HEK293 (cell line): Measurements from ENCODE around the gene CNN2.
A peak's percentile ranks its signal among the peaks of the same experiment; 100 is the strongest.

Experiments used
- BCL11B ChIP-seq: fragments of 450-650 bp; formaldehyde crosslinking; IDR thresholded peaks from 2 replicates; pipeline ENCODE4 v1.5.1; 2016; ENCODE audit warnings: low read depth, missing biosample characterization, missing genetic modification characterization
- ELK4 ChIP-seq: IDR thresholded peaks from 2 replicates; pipeline ENCODE4 v1.6.1; 2011; ENCODE audit warnings: mild to moderate bottlenecking, low read depth, low read length, borderline replicate concordance
- GLI2 ChIP-seq: fragments of 450-650 bp; formaldehyde crosslinking; IDR thresholded peaks from 2 replicates; pipeline ENCODE4; 2017; ENCODE audit warnings: missing biosample characterization, missing genetic modification characterization, low read depth, borderline replicate concordance
- HOXD13 ChIP-seq: sonication (generic); formaldehyde crosslinking; IDR thresholded peaks from 2 replicates; pipeline ENCODE4 v1.8.0; 2022; ENCODE audit warnings: missing genetic modification reagents, borderline replicate concordance
- KLF10 ChIP-seq: fragments of 450-650 bp; IDR thresholded peaks from 2 replicates; pipeline ENCODE4 v1.5.1; 2018; ENCODE audit warnings: missing biosample characterization, mild to moderate bottlenecking, missing genetic modification characterization
- KLF17 ChIP-seq: fragments of 450-650 bp; formaldehyde crosslinking; IDR thresholded peaks from 2 replicates; pipeline ENCODE4 v1.5.1; 2016; ENCODE audit warnings: missing biosample characterization, missing genetic modification characterization
- KLF8 ChIP-seq: fragments of 450-650 bp; formaldehyde crosslinking; IDR thresholded peaks from 2 replicates; pipeline ENCODE4 v1.5.1; 2016; ENCODE audit warnings: missing biosample characterization, missing genetic modification characterization
- KLF9 ChIP-seq: fragments of 450-650 bp; formaldehyde crosslinking; IDR thresholded peaks from 2 replicates; pipeline ENCODE4 v1.5.1; 2016; ENCODE audit warnings: missing biosample characterization, missing genetic modification characterization, low read depth
- PATZ1 ChIP-seq: fragments of 450-650 bp; formaldehyde crosslinking; IDR thresholded peaks from 2 replicates; pipeline ENCODE4 v1.5.1; 2016; ENCODE audit warnings: missing biosample characterization, missing genetic modification characterization
- SP2 ChIP-seq: fragments of 450-650 bp; formaldehyde crosslinking; IDR thresholded peaks from 2 replicates; pipeline ENCODE4 v1.5.1; 2016; ENCODE audit warnings: missing biosample characterization, missing genetic modification characterization
- ZBTB20 ChIP-seq: fragments of 450-650 bp; formaldehyde crosslinking; IDR thresholded peaks from 2 replicates; pipeline ENCODE4 v1.5.1; 2016; ENCODE audit warnings: missing biosample characterization, missing genetic modification characterization
- ZBTB6 ChIP-seq: fragments of 450-650 bp; formaldehyde crosslinking; IDR thresholded peaks from 2 replicates; pipeline ENCODE4 v1.5.1; 2017; ENCODE audit warnings: missing biosample characterization, missing genetic modification characterization
- ZBTB7A ChIP-seq: fragments of 450-650 bp; formaldehyde crosslinking; IDR thresholded peaks from 2 replicates; pipeline ENCODE4 v1.5.1; 2016; ENCODE audit warnings: low read depth, missing biosample characterization, missing genetic modification characterization
- ZEB2 ChIP-seq: fragments of 450-650 bp; formaldehyde crosslinking; IDR thresholded peaks from 2 replicates; pipeline ENCODE4 v1.5.1; 2016; ENCODE audit warnings: missing biosample characterization, missing genetic modification characterization
- ZNF175 ChIP-seq: fragments of 450-650 bp; formaldehyde crosslinking; IDR thresholded peaks from 2 replicates; pipeline ENCODE4 v1.5.1; 2016; ENCODE audit warnings: missing biosample characterization, missing genetic modification characterization
- ZNF18 ChIP-seq: fragments of 450-650 bp; formaldehyde crosslinking; IDR thresholded peaks from 2 replicates; pipeline ENCODE4 v1.5.1; 2016; ENCODE audit warnings: missing biosample characterization, missing genetic modification characterization
- ZNF19 ChIP-seq: fragments of 450-650 bp; formaldehyde crosslinking; IDR thresholded peaks from 2 replicates; pipeline ENCODE4; 2016; ENCODE audit warnings: missing biosample characterization, missing genetic modification characterization, low read depth
- ZNF2 ChIP-seq: fragments of 450-650 bp; formaldehyde crosslinking; IDR thresholded peaks from 2 replicates; pipeline ENCODE4 v1.5.1; 2016; ENCODE audit warnings: missing biosample characterization, missing genetic modification characterization
- ZNF280C ChIP-seq: fragments of 450-650 bp; formaldehyde crosslinking; IDR thresholded peaks from 2 replicates; pipeline ENCODE4 v1.5.1; 2016; ENCODE audit warnings: missing biosample characterization, missing genetic modification characterization
- ZNF324 ChIP-seq: fragments of 450-650 bp; formaldehyde crosslinking; IDR thresholded peaks from 2 replicates; pipeline ENCODE4 v1.5.1; 2016; ENCODE audit warnings: missing biosample characterization, missing genetic modification characterization
- ZNF391 ChIP-seq: fragments of 450-650 bp; formaldehyde crosslinking; IDR thresholded peaks from 2 replicates; pipeline ENCODE4 v1.5.1; 2016; ENCODE audit warnings: low read depth, missing biosample characterization, missing genetic modification characterization, borderline replicate concordance
- ZNF423 ChIP-seq: fragments of 450-650 bp; formaldehyde crosslinking; IDR thresholded peaks from 2 replicates; pipeline ENCODE4 v1.5.1; 2016; ENCODE audit warnings: missing biosample characterization, missing genetic modification characterization
- ZNF510 ChIP-seq: fragments of 450-650 bp; formaldehyde crosslinking; IDR thresholded peaks from 2 replicates; pipeline ENCODE4 v1.5.1; 2018; ENCODE audit warnings: mild to moderate bottlenecking, missing genetic modification characterization, missing biosample characterization; ENCODE audit not compliant: insufficient replicate concordance
- ZNF580 ChIP-seq: fragments of 450-650 bp; formaldehyde crosslinking; IDR thresholded peaks from 2 replicates; pipeline ENCODE4 v1.5.1; 2016; ENCODE audit warnings: missing biosample characterization, missing genetic modification characterization
- ZNF629 ChIP-seq: fragments of 450-650 bp; formaldehyde crosslinking; IDR thresholded peaks from 2 replicates; pipeline ENCODE4 v1.5.1; 2017; ENCODE audit warnings: missing biosample characterization, missing genetic modification characterization
- ZNF658 ChIP-seq: fragments of 450-650 bp; formaldehyde crosslinking; IDR thresholded peaks from 2 replicates; pipeline ENCODE4; 2016; ENCODE audit warnings: missing biosample characterization, missing genetic modification characterization
- ZNF707 ChIP-seq: fragments of 450-650 bp; formaldehyde crosslinking; IDR thresholded peaks from 2 replicates; pipeline ENCODE4 v1.5.1; 2016; ENCODE audit warnings: missing biosample characterization, missing genetic modification characterization
- ZNF785 ChIP-seq: fragments of 450-650 bp; formaldehyde crosslinking; IDR thresholded peaks from 2 replicates; pipeline ENCODE4 v1.5.1; 2016; ENCODE audit warnings: missing biosample characterization, missing genetic modification characterization
- ZSCAN23 ChIP-seq: fragments of 450-650 bp; formaldehyde crosslinking; IDR thresholded peaks from 2 replicates; pipeline ENCODE4 v1.5.1; 2016; ENCODE audit warnings: missing biosample characterization, missing genetic modification characterization

Gene CNN2

GRCh38 chr19:984165-984967 lies 42.0 kb upstream of the CNN2 start, which contains the start of gene WDR18 (continued):
- TF ChIP-seq ZNF707, result no peak
- no peak for TF ChIP-seq ZNF510 (tag by site-specific recombination)
- peak; percentile 74 for TF ChIP-seq ZBTB20
- TF ChIP-seq KLF10 (tag by site-specific recombination), result 0 out of 2 replicates have a peak, but pooled peaks have one; percentile 33
- TF ChIP-seq KLF8, result peak; percentile 84; the same call in 1 of the 2 replicates
- TF ChIP-seq GLI2 (tag by site-specific recombination), result no peak
- TF ChIP-seq KLF9, result peak; percentile 75
- no peak for TF ChIP-seq ZNF19 (tag by site-specific recombination)
- peak; percentile 74 for TF ChIP-seq SP2 (tag by site-specific recombination)
- peak; percentile 88 for TF ChIP-seq KLF17 (tag by site-specific recombination)
- peak; percentile 95 for TF ChIP-seq PATZ1 (tag by site-specific recombination)
- TF ChIP-seq ZNF785 (tag by site-specific recombination), result 0 out of 2 replicates have a peak, but pooled peaks have one; percentile 34
- TF ChIP-seq ZBTB6 (tag by site-specific recombination), result no peak
- no peak for TF ChIP-seq ZNF658 (tag by site-specific recombination)
- no peak for TF ChIP-seq ZNF175 (tag by site-specific recombination)
- TF ChIP-seq ZNF18 (tag by site-specific recombination), result peak; percentile 28
- TF ChIP-seq ZNF629 (tag by site-specific recombination), result peak; percentile 97
- TF ChIP-seq ELK4, result no peak
- TF ChIP-seq ZNF2 (tag by site-specific recombination), result peak; percentile 90
- TF ChIP-seq ZNF391 (tag by site-specific recombination), result peak; percentile 43; the same call in 1 of the 2 replicates
- TF ChIP-seq ZNF280C (tag by site-specific recombination), result no peak
- peak; percentile 81 for TF ChIP-seq ZNF423
- TF ChIP-seq ZSCAN23, result 0 out of 2 replicates have a peak, but pooled peaks have one; percentile 65
- TF ChIP-seq ZNF324 (tag by site-specific recombination), result peak; percentile 89
- TF ChIP-seq ZBTB7A (tag by site-specific recombination), result peak; percentile 99
- TF ChIP-seq ZEB2 (tag by site-specific recombination), result peak; percentile 88
- TF ChIP-seq BCL11B (tag by site-specific recombination), result peak; percentile 28; the same call in 1 of the 2 replicates
- TF ChIP-seq ZNF580 (tag by site-specific recombination), result peak; percentile 77
- no peak for TF ChIP-seq HOXD13 (CRISPR knock-in tag)
